ENCODE data around the gene FUT2.

- TF ChIP-seq SMC3 (IDR thresholded peaks at IDR 0.05) (no peak), BHLHE40 (IDR thresholded peaks at IDR 0.05; ENCODE audit: low read depth, low read length) (no peak), EP300 (IDR thresholded peaks at IDR 0.05) (no peak), POLR2AphosphoS2 (conservative IDR thresholded peaks at IDR 0.05; ENCODE audit: low read length) (no peak), RFX5 (IDR thresholded peaks at IDR 0.05) (no peak)
- TF ChIP-seq, protein P1, sequence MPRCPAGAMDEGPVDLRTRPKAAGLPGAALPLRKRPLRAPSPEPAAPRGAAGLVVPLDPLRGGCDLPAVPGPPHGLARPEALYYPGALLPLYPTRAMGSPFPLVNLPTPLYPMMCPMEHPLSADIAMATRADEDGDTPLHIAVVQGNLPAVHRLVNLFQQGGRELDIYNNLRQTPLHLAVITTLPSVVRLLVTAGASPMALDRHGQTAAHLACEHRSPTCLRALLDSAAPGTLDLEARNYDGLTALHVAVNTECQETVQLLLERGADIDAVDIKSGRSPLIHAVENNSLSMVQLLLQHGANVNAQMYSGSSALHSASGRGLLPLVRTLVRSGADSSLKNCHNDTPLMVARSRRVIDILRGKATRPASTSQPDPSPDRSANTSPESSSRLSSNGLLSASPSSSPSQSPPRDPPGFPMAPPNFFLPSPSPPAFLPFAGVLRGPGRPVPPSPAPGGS (IDR thresholded peaks at IDR 0.05), result no peak
- TF ChIP-seq, protein P2, sequence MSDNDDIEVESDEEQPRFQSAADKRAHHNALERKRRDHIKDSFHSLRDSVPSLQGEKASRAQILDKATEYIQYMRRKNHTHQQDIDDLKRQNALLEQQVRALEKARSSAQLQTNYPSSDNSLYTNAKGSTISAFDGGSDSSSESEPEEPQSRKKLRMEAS (IDR thresholded peaks at IDR 0.05), result no peak
- TF ChIP-seq, protein P3, sequence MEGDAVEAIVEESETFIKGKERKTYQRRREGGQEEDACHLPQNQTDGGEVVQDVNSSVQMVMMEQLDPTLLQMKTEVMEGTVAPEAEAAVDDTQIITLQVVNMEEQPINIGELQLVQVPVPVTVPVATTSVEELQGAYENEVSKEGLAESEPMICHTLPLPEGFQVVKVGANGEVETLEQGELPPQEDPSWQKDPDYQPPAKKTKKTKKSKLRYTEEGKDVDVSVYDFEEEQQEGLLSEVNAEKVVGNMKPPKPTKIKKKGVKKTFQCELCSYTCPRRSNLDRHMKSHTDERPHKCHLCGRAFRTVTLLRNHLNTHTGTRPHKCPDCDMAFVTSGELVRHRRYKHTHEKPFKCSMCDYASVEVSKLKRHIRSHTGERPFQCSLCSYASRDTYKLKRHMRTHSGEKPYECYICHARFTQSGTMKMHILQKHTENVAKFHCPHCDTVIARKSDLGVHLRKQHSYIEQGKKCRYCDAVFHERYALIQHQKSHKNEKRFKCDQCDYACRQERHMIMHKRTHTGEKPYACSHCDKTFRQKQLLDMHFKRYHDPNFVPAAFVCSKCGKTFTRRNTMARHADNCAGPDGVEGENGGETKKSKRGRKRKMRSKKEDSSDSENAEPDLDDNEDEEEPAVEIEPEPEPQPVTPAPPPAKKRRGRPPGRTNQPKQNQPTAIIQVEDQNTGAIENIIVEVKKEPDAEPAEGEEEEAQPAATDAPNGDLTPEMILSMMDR (IDR thresholded peaks at IDR 0.05), result no peak
Measured at GRCh38 chr19:48740164-48740972, 44.6 kb downstream of the FUT2 start, which contains the start of gene RASIP1.

Measured in A549 (cell line).